GM21619 (cell line): Measurements from ENCODE around the gene PTPN5.
A peak's percentile ranks its signal among the peaks of the same experiment; 100 is the strongest.
"Not testable (repeated sequence)": the region's sequence is repeated elsewhere in the genome, so short reads cannot be mapped to it uniquely, and the experiment has no call there.

Experiments used
- ATAC-seq: cut with Tn5 transposase; IDR thresholded peaks from one replicate; pipeline ENCODE4 v1.9.1; 2021; ENCODE audit not compliant: unreplicated experiment

PTPN5 gene

GRCh38 chr11:18791207-18791968 lies at the start of gene PTPN5:
Gene PTPN5, minus strand, starts transcription at chr11:18791798. Its CDS starts 19,840 bp downstream, at chr11:18771958.
- ATAC-seq, result no peak

- ATAC-seq, result no peak
These were observed 44.8 kb upstream of the PTPN5 start for GRCh38 chr11:18836417-18836816.

DNA sequence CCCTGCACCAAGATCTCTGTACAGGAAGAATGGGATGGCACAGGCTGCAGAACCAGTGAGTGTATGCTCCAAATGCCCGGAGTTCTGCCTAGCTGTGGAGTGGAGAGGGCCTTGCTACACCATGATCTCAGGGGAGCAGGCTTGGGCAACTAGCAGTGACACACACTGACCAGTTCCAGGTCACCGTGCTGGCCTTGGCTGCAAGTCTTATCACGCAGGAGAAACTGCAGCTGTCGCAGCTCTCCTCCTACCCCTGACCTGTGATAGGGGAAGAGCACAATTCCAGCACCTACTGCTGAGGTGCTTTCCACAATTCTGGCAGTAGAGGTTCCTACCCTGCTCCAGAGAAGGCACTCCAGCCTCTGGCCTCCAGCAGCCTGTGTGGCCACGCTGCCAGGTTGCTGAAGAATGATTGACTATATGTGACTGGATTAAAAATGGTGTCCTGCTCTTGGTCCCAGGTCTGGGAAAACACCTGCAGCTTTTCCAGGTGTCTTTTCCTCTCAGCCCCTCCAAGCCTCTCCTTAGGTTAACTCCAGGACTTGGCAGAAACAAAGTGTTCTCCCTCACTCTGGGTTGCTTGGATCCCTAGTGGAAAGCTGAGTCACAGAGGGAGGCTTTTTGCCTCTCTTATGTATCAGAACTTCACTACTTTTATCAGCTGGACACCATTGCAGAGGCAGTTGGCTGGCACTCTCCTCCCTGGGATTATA lies 43.3 kb upstream of the PTPN5 start:
- no peak for ATAC-seq

DNA sequence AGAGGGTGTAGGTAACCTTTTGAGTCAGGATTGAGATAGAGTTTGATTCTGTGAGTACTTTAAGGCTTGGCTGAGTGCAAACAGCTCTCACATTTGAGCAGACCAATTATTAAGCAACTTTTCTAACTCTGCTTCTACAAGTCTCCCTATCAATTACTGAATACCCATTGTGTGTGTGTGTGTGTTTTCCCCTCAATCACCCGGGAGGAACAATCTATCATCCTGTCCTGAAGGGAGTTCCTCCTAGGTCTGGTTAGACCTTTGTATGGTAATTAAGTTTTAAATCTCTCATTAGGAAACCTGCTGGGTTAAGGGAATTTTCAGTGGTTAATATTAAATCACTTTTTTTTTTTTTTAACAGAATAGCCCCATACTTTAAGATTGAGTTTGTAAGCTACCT lies 28.6 kb upstream of the PTPN5 start:
- not testable (repeated sequence) for ATAC-seq

- no peak for ATAC-seq
These were observed 12.8 kb upstream of the PTPN5 start for GRCh38 chr11:18804199-18804999.

DNA sequence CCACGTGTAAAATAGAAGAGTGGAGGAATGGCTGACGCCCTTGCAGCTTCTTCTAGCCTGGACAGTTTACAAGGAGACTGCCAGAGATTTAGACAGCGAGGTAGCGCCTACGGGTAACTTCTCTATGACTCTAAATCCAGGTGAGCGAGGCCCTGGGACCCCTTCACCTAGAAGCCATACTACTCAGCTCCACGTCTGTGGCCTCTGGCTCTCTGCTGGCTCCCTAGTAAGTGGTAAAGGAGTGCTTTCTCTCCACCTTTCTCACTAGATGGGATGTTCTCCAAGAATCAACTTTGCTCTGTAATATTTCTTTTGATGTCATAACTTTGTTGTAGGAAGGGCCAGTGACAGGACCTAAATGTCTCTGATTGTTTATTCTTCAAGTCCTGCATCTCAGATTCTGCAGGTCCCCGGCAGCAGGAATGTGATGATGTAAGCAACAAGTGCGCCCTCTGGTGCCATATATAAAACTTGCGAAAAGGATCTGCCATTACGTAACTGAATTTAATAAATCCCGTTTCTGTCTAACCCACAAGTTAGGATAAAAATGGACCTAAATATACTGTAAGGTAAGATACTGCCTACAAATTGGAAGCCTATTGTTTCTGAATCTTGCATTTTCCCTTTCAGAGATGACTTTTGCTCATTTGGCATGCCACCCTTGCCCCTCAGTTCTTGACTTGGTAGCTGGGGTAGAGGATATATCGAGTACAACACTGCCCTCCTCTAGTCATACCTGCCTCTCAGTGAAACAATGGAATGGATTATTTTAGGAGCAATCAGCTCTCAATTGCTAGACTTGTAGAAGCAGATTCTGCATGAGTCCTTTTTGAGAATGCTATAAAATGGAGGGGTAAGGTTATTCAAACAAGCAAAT lies 11.0 kb upstream of the PTPN5 start:
- ATAC-seq, result no peak

GRCh38 chr11:18798799-18799469 lies 7.3 kb upstream of the PTPN5 start:
- ATAC-seq, result no peak

DNA sequence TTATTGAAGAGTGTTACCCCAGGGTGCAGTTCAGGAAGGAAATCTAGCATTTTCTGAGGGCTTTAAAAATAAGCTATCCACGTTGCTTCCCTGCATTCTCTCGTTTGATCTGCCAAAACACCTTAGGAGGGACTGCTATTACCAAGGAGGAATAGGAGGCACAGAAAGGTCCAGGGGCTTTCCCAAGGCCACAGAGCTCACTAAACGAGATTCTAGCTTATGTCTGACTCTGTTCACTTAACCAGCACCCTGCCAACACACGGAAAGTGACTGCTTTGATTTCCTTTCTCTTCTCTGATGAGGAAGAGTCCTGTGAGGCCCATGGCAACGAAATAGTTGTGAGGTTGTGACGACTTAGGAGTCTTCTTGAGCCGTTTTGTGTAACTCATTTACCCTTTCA lies 3.4 kb upstream of the PTPN5 start:
- ATAC-seq, result no peak

DNA sequence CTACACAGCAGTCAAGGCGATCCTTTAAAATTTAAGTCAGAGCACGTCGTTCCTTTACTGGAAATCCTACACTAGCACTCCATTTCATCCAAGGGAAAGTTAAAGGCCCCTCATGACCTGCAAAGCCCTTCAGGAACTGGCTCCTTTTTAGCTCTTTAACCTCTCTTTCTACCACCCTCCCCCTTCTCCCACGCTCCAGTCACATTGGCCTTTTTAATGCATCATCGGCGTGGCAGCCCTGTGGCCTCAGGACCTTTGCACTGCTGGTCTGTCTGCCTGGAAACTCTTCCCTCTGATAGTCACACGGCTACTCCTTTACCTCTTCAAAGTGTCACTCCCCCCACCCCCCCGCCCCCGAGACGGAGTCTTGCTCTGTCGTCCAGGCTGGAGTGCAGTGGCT lies 1.2 kb upstream of the PTPN5 start:
- no peak for ATAC-seq

DNA sequence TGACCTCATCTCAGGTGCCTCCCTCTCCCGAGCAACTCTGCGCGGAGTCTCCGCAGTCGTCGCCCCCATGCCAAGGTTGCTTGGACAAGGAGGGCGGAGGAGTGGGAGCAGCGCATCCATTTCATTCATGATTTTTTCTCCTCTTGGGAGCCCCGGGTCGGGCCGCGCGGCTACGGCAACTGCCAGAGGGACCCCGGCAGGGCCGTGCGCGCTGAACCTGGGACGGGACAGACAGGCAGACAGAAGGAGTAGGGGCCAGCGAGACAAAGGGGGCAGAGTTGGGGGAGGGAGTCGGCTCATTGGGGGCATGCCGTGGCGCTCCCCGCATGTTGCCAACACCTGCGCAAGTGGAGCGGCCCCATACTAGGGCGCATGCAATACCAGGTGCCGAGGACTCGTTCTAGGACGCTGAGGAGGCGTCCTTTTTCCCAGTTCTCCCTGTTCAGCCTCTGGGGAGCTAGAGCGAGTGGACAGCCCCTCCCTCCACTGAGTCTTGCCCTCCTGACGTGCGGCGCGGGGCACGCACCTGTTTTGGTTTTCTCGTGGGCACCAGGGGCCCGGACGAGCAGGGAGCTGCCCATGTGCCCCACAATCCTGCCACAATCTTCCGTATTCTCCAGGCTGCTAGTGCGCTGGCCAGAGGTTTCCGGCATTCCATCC lies 501 bp upstream of the PTPN5 start:
- ATAC-seq, result no peak

DNA sequence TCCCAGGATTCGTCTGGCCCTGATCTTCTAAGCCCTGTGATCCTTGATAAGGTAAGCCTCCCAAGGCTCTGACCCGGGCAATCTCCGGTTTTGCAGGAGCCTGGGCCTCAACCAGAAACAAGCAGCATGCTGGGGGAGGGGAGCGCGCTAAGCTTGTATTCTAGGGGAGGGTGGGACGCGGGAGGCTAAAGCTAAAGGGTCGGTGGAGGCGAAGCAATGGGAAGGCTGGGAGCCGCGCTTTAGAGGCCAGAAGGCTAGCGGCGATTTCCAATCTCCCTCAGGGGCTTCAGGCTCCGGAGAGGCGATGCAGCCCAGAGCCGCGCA lies 753 bp downstream of the PTPN5 start:
- no peak for ATAC-seq

GRCh38 chr11:18789942-18790341 lies 1.7 kb downstream of the PTPN5 start:
- ATAC-seq, result no peak

DNA sequence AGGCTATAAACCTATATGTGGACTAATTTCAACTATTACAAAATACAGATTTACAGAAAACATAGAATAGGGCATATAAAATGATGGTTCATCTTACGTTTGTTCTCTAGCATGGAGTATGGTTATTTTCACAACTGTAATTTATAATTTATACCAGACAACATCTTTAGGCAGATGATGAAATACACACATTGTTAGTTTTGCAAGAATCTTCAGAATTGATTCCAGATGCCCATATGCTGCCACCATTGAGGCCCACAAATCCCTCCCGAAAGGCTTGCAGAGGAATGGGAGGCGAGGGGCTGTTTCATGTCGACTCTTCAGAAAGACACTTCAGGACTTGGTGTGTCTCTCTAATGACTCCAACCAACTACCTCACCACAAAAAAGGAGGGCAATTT lies 6.2 kb downstream of the PTPN5 start:
- ATAC-seq, result no peak

GRCh38 chr11:18780896-18781295 lies 10.7 kb downstream of the PTPN5 start:
- ATAC-seq, result no peak

- no peak for ATAC-seq
These were observed 11.3 kb downstream of the PTPN5 start for GRCh38 chr11:18780329-18780728.

- ATAC-seq, result no peak
These were observed 13.1 kb downstream of the PTPN5 start for GRCh38 chr11:18778468-18778867.

- ATAC-seq, result no peak
These were observed 15.3 kb downstream of the PTPN5 start for GRCh38 chr11:18776324-18776723.

GRCh38 chr11:18775492-18776292 lies 15.9 kb downstream of the PTPN5 start:
- peak; percentile 75 for ATAC-seq

- ATAC-seq, result no peak
These were observed 16.8 kb downstream of the PTPN5 start for GRCh38 chr11:18774801-18775200.
